Progenitor cell of endocrine pancreas (in vitro differentiated cells): ENCODE data around the gene KSR1. TPM values are rescaled to one million over a fixed set of nuclear protein-coding genes. Genes with fewer than 3 reads are reported as not detected.
A peak's percentile ranks its signal among the peaks of the same experiment; 100 is the strongest.

ENCODE experiments used
- DNase-seq: peaks from one replicate; pipeline ENCODE4 v3.0.0; 2021; ENCODE audit warnings: low spot score; ENCODE audit not compliant: unreplicated experiment
- H3K27ac Mint-ChIP-seq: 2 replicates; pipeline ENCODE4 v1.8.0; 2021; ENCODE audit warnings: mild to moderate bottlenecking, moderate library complexity, mixed read lengths
- H3K27me3 Mint-ChIP-seq: 2 replicates; pipeline ENCODE4 v1.8.0; 2021; ENCODE audit warnings: mixed read lengths
- H3K36me3 Mint-ChIP-seq: 2 replicates; pipeline ENCODE4 v1.8.0; 2022; ENCODE audit warnings: mixed read lengths; ENCODE audit not compliant: insufficient read depth
- H3K4me1 Mint-ChIP-seq: 2 replicates; pipeline ENCODE4 v1.8.0; 2021; ENCODE audit warnings: low read depth, mixed read lengths
- H3K4me3 Mint-ChIP-seq: 2 replicates; pipeline ENCODE4 v1.8.0; 2021; ENCODE audit warnings: low read depth, mild to moderate bottlenecking, moderate library complexity, mixed read lengths
- H3K9me3 Mint-ChIP-seq: 2 replicates; pipeline ENCODE4 v1.8.0; 2021; ENCODE audit warnings: low read depth, mixed read lengths
- CTCF ChIP-seq: fragments of 200-600 bp; sonication (generic); IDR thresholded peaks from one replicate; pipeline ENCODE4 v1.5.0; 2021; ENCODE audit warnings: antibody characterized with exemption, mild to moderate bottlenecking; ENCODE audit not compliant: unreplicated experiment
- total RNA-seq: library from RNA; stranded (reverse); gene quantifications from 2 replicates; pipeline ENCODE4 v1.2.1, GENCODE V29; 2021

KSR1 gene
- total RNA-seq, 1 donor from 2014 or later: 70.1 TPM

- Mint-ChIP-seq H3K4me1 (peaks cover 1% of the 10 kb centered on the region), H3K27me3 (no peaks in the 10 kb centered on the region), H3K9me3 (no peaks in the 10 kb centered on the region), H3K4me3 (no peak overlapping the region), H3K27ac (peak overlapping the region; percentile 29), H3K36me3 (peaks cover 9% of the 10 kb centered on the region)
- DNase-seq: peak; percentile 83
- TF ChIP-seq CTCF: peak; percentile 91
Measured at GRCh38 chr17:27601069-27601974, 145.1 kb downstream of the KSR1 start.

- DNase-seq: no peak
- Mint-ChIP-seq H3K27me3 (no peaks in the 10 kb centered on the region), H3K36me3 (peaks cover 8% of the 10 kb centered on the region), H3K9me3 (no peaks in the 10 kb centered on the region), H3K27ac (peak overlapping the region; percentile 29), H3K4me1 (peaks cover 1% of the 10 kb centered on the region), H3K4me3 (no peak overlapping the region)
- no peak for TF ChIP-seq CTCF
Measured at GRCh38 chr17:27601975-27602302, 145.7 kb downstream of the KSR1 start.

- Mint-ChIP-seq H3K27ac (no peak overlapping the region), H3K4me3 (no peak overlapping the region), H3K4me1 (peaks cover 1% of the 10 kb centered on the region), H3K27me3 (no peaks in the 10 kb centered on the region), H3K9me3 (no peaks in the 10 kb centered on the region), H3K36me3 (peaks cover 9% of the 10 kb centered on the region)
- DNase-seq: peak; percentile 76
- peak; percentile 98 for TF ChIP-seq CTCF
Measured at GRCh38 chr17:27602721-27603420, 146.6 kb downstream of the KSR1 start.

GRCh38 chr17:27603421-27603770 lies 147.1 kb downstream of the KSR1 start:
- no peak for TF ChIP-seq CTCF
- Mint-ChIP-seq H3K27me3 (no peaks in the 10 kb centered on the region), H3K36me3 (peaks cover 10% of the 10 kb centered on the region), H3K27ac (no peak overlapping the region), H3K9me3 (no peaks in the 10 kb centered on the region), H3K4me1 (peaks cover 1% of the 10 kb centered on the region), H3K4me3 (no peak overlapping the region)
- DNase-seq: no peak

- Mint-ChIP-seq H3K4me1 (peaks cover 1% of the 10 kb centered on the region), H3K4me3 (no peak overlapping the region), H3K9me3 (no peaks in the 10 kb centered on the region), H3K27ac (no peak overlapping the region), H3K27me3 (no peaks in the 10 kb centered on the region), H3K36me3 (peaks cover 14% of the 10 kb centered on the region)
- no peak for DNase-seq
- no peak for TF ChIP-seq CTCF
Measured at GRCh38 chr17:27603880-27604794, 147.9 kb downstream of the KSR1 start.
